KMS-11 (cell line): ENCODE measurements around the gene UBE4A.

Experiments used
- H2AFZ ChIP-seq: fragments of 200-600 bp; sonication (generic); 2 replicates; pipeline ENCODE4 v1.6.1; 2016; ENCODE audit warnings: antibody characterized with exemption, mixed run types, low read depth
- H3K27ac ChIP-seq: fragments of 200-600 bp; sonication (generic); 2 replicates; pipeline ENCODE4 v1.6.1; 2016; ENCODE audit warnings: mild to moderate bottlenecking, mixed run types
- H3K27me3 ChIP-seq: fragments of 200-600 bp; sonication (generic); 2 replicates; pipeline ENCODE4 v1.6.1; 2017; ENCODE audit warnings: mild to moderate bottlenecking, low read depth, mixed run types, moderate library complexity; ENCODE audit not compliant: insufficient read depth
- H3K36me3 ChIP-seq: fragments of 200-600 bp; sonication (generic); 2 replicates; pipeline ENCODE4 v1.6.1; 2017; ENCODE audit warnings: mild to moderate bottlenecking, mixed run types; ENCODE audit not compliant: insufficient read depth
- H3K4me1 ChIP-seq: fragments of 200-600 bp; sonication (generic); 2 replicates; pipeline ENCODE4 v1.6.1; 2016; ENCODE audit warnings: mild to moderate bottlenecking, low read depth, mixed run types; ENCODE audit not compliant: poor library complexity, severe bottlenecking
- H3K4me2 ChIP-seq: fragments of 200-600 bp; sonication (generic); 2 replicates; pipeline ENCODE4 v1.7.0; 2016; ENCODE audit warnings: mild to moderate bottlenecking, mixed run types
- H3K4me3 ChIP-seq: fragments of 200-600 bp; sonication (generic); IDR thresholded peaks from 2 replicates; pipeline ENCODE4 v1.6.1; 2017; ENCODE audit warnings: low read depth, low read length, mixed read lengths; ENCODE audit not compliant: insufficient read depth
- H3K79me2 ChIP-seq: fragments of 200-600 bp; sonication (generic); 2 replicates; pipeline ENCODE4 v1.6.1; 2016; ENCODE audit warnings: low read depth, mixed run types; ENCODE audit not compliant: insufficient read depth
- H3K9ac ChIP-seq: fragments of 200-600 bp; sonication (generic); 2 replicates; pipeline ENCODE4 v1.6.1; 2016; ENCODE audit warnings: mild to moderate bottlenecking, mixed run types
- H4K20me1 ChIP-seq: fragments of 200-600 bp; sonication (generic); 2 replicates; pipeline ENCODE4 v1.6.1; 2016; ENCODE audit warnings: mild to moderate bottlenecking, mixed run types; ENCODE audit not compliant: insufficient read depth
- CTCF ChIP-seq: fragments of 200-600 bp; sonication (generic); conservative IDR thresholded peaks from 2 replicates; pipeline ENCODE4 v1.6.1; 2017; ENCODE audit warnings: low read depth, mild to moderate bottlenecking, antibody characterized with exemption, low read length, moderate library complexity, mixed read lengths

The UBE4A gene

GRCh38 chr11:118382954-118383353, 23.6 kb downstream of the UBE4A start:
- Histone ChIP-seq H3K4me2 (no peak overlapping the region), H3K79me2 (no peaks in the 10 kb centered on the region), H3K36me3 (peaks cover 3% of the 10 kb centered on the region; the same call in 1 of the 2 replicates), H3K27me3 (no peaks in the 10 kb centered on the region), H2AFZ (no peak overlapping the region), H3K9ac (no peak overlapping the region), H3K27ac (no peak overlapping the region), H3K4me3 (no peak overlapping the region), H4K20me1 (no peaks in the 10 kb centered on the region), H3K4me1 (no peaks in the 10 kb centered on the region)
- no peak for TF ChIP-seq CTCF

- Histone ChIP-seq H3K4me2 (no peak overlapping the region), H2AFZ (no peak overlapping the region), H3K27me3 (no peaks in the 10 kb centered on the region), H3K27ac (no peak overlapping the region), H3K36me3 (peaks cover 3% of the 10 kb centered on the region; the same call in 1 of the 2 replicates), H3K4me1 (no peaks in the 10 kb centered on the region), H3K79me2 (no peaks in the 10 kb centered on the region), H3K9ac (no peak overlapping the region), H4K20me1 (no peaks in the 10 kb centered on the region), H3K4me3 (no peak overlapping the region)
- no peak for TF ChIP-seq CTCF
These were observed 24.3 kb downstream of the UBE4A start for GRCh38 chr11:118383657-118384056.

- Histone ChIP-seq H3K36me3 (no peaks in the 10 kb centered on the region; the same call in 1 of the 2 replicates), H2AFZ (no peak overlapping the region), H3K4me2 (peak overlapping the region; percentile 25; the same call in 1 of the 2 replicates), H4K20me1 (no peaks in the 10 kb centered on the region), H3K79me2 (no peaks in the 10 kb centered on the region), H3K4me1 (peaks cover 39% of the 10 kb centered on the region), H3K9ac (no peak overlapping the region), H3K27ac (no peak overlapping the region), H3K27me3 (no peaks in the 10 kb centered on the region), H3K4me3 (no peak overlapping the region)
- TF ChIP-seq CTCF, result no peak
These were observed 36.7 kb downstream of the UBE4A start for GRCh38 chr11:118396097-118396501.

- H3K4me3 ChIP-seq, result no peak overlapping the region
These were observed 38.0 kb downstream of the UBE4A start for GRCh38 chr11:118397448-118397847.

More at GRCh38 chr11:118397448-118397847, 38.0 kb downstream of the UBE4A start:
- Histone ChIP-seq H3K27ac (no peak overlapping the region), H3K79me2 (peaks cover 11% of the 10 kb centered on the region), H4K20me1 (no peaks in the 10 kb centered on the region), H2AFZ (no peak overlapping the region), H3K27me3 (no peaks in the 10 kb centered on the region), H3K4me2 (no peak overlapping the region), H3K4me1 (peaks cover 41% of the 10 kb centered on the region), H3K36me3 (no peaks in the 10 kb centered on the region), H3K9ac (no peak overlapping the region)
- no peak for TF ChIP-seq CTCF
